Activated CD8-positive, alpha-beta T cell treated with anti-CD3 and anti-CD28 coated beads for 36 hours (primary cell): ENCODE results near the gene GNAI3. TPM values are rescaled to one million over a fixed set of nuclear protein-coding genes. Genes with fewer than 3 reads are reported as not detected.

Experiments used
- ATAC-seq: fragments of 200-7000 bp; cut with Tn5 transposase; one replicate; pipeline ENCODE4 v1.10.0; 2021; ENCODE audit warnings: mild to moderate bottlenecking, moderate library complexity
- CTCF ChIA-PET: fragments of 350-600 bp; sonication (Branson Sonifier 250); formaldehyde crosslinking; loops from one replicate; lab custom pipeline; 2021; ENCODE audit warnings: antibody characterized with exemption; lab: Charles Lee
- POLR2A ChIA-PET: fragments of 350-600 bp; sonication (Branson Sonifier 250); formaldehyde crosslinking; loops from one replicate; lab custom pipeline; 2021; ENCODE audit warnings: antibody characterized with exemption; lab: Charles Lee
- DNase-seq: peaks from one replicate; pipeline ENCODE4 v3.0.0-alpha.2; 2020
- H3K27ac Mint-ChIP-seq: one replicate; pipeline ENCODE4 v1.8.0; 2021; ENCODE audit warnings: mild to moderate bottlenecking, mixed read lengths
- H3K27me3 Mint-ChIP-seq: one replicate; pipeline ENCODE4 v1.8.0; 2021; ENCODE audit warnings: mixed read lengths
- H3K36me3 Mint-ChIP-seq: one replicate; pipeline ENCODE4 v1.8.0; 2021; ENCODE audit warnings: low read depth, mixed read lengths
- H3K4me1 Mint-ChIP-seq: one replicate; pipeline ENCODE4 v1.8.0; 2021; ENCODE audit warnings: low read depth, mixed read lengths
- H3K4me3 Mint-ChIP-seq: one replicate; pipeline ENCODE4 v1.8.0; 2021; ENCODE audit warnings: mild to moderate bottlenecking, moderate library complexity, mixed read lengths
- H3K9me3 Mint-ChIP-seq: one replicate; pipeline ENCODE4 v1.8.0; 2021; ENCODE audit warnings: mixed read lengths
- intact Hi-C: fragments of 100-400 bp; cut with micrococcal nuclease; formaldehyde crosslinking; loops from one replicate; pipeline ENCODE4 v1.10.0; 2022
- total RNA-seq, 2 experiments: library from RNA; stranded (reverse); gene quantifications; one replicate each; pipeline ENCODE4 v1.2.3, GENCODE V29; 2021
- TF ChIP-seq, protein P1 (sequence below): fragments of 200-600 bp; IDR thresholded peaks from one replicate; pipeline ENCODE4 v1.8.0; 2022; ENCODE audit warnings: antibody characterized with exemption, mild to moderate bottlenecking

Gene GNAI3
- total RNA-seq, 2 experiments from 2014 or later: 7.5 to 7.7 TPM

DNA sequence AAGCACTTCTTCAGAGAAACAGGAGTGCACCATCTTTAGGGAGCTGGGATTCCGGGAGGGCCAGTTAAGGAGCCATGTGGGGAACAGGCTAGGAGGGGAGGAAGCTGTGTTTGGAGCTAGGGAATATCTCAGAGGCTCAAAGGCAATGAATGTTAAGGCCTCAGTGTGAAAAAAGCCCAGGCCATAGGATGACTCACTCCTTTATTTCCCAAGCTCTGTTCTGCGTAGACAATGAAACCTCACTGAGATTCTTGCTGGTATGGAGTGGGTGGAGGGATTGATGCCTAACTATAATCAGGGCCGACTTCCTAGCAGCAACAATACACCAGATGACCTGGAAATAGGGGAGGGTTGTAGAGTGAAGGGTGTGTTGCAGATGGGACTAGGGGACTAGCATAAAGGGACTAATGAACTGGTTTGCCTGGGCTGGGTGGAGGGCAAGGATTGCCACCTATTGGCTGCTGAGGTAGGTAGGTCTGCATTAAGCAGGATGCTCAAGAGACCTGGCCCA lies 68.9 kb downstream of the GNAI3 start:
- TF ChIP-seq, protein P1, sequence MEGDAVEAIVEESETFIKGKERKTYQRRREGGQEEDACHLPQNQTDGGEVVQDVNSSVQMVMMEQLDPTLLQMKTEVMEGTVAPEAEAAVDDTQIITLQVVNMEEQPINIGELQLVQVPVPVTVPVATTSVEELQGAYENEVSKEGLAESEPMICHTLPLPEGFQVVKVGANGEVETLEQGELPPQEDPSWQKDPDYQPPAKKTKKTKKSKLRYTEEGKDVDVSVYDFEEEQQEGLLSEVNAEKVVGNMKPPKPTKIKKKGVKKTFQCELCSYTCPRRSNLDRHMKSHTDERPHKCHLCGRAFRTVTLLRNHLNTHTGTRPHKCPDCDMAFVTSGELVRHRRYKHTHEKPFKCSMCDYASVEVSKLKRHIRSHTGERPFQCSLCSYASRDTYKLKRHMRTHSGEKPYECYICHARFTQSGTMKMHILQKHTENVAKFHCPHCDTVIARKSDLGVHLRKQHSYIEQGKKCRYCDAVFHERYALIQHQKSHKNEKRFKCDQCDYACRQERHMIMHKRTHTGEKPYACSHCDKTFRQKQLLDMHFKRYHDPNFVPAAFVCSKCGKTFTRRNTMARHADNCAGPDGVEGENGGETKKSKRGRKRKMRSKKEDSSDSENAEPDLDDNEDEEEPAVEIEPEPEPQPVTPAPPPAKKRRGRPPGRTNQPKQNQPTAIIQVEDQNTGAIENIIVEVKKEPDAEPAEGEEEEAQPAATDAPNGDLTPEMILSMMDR: no peak
- intact Hi-C loops: no loop called here
- ATAC-seq (no peak), DNase-seq (no peak)
- Mint-ChIP-seq H3K9me3 (no peaks in the 10 kb centered on the region), H3K4me3 (no peak overlapping the region), H3K4me1 (peaks cover 37% of the 10 kb centered on the region), H3K36me3 (peaks cover 9% of the 10 kb centered on the region), H3K27ac (no peak overlapping the region), H3K27me3 (no peaks in the 10 kb centered on the region)
- ChIA-PET CTCF (interaction anchor here (0.6 to 7.8 kb wide), 9 partner anchors 13 to 367 kb away, joined by 3 to 71 read pairs (median 6); partner anchors contain the start of genes AHCYL1 and CYB561D1), POLR2A (interaction anchor here (0.9 kb wide), 1 partner anchor 69 kb away, joined by 3 read pairs; the partner anchor contains the start of gene GNAI3)

DNA sequence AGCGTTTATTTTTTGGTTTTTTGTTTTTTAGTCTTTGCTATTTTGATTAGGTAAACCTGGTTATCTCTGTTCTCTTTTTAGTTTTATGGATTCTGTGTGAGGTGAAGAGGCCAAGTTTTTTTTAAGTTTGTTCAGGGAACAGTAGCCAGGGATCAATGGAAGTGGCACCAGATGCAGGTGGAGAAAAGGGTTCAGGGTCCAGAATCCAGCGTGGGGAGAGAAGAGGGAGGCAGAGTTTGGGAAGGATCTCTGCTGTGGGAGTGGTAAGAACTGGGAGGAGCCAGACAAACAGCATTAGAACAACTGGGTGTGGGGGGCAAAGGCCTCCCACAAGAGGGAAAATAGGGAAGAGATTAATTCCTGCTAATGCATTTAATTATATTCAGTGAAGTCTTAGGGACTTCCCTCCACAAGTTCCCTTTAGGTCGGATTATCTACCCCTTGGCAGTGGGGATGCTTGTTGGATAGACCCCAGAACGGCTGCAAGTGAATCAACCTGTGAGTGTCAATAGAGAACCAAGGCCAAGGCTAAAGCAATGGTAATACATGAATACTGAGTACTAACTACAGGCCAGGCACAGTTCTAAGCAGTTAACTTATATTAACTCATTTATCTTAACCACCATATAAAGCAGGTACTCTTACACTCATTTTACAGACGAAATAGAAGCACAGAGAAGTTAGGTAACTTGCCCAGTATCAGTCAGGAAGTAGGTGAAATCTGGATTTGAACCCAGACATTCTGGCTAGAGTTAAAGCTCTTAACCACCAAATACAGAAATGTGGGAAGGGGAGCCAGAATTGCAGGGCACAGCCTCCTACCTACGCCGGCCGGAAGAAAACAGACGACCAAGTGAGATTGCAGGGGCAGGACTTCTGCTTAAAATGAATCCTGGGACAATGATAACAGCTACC lies 70.5 kb downstream of the GNAI3 start:
- no peak for DNase-seq
- TF ChIP-seq, protein P1: no peak
- Mint-ChIP-seq H3K36me3 (peaks cover 9% of the 10 kb centered on the region), H3K4me1 (peaks cover 51% of the 10 kb centered on the region), H3K27me3 (no peaks in the 10 kb centered on the region), H3K9me3 (no peaks in the 10 kb centered on the region), H3K27ac (peak overlapping the region; percentile 93), H3K4me3 (peak overlapping the region; percentile 88)
- ATAC-seq: no peak
- intact Hi-C loops: no loop called here
- CTCF ChIA-PET: interaction anchor here (1.0 to 5.9 kb wide), 7 partner anchors 11 to 366 kb away, joined by 3 to 33 read pairs (median 9); partner anchors contain the start of gene AHCYL1
- POLR2A ChIA-PET: interaction anchor here (0.8 to 3.8 kb wide), 11 partner anchors 10 to 295 kb away, joined by 3 to 26 read pairs (median 4); partner anchors contain the start of gene GNAI3

GRCh38 chr1:109619576-109620400 lies 71.4 kb downstream of the GNAI3 start, which contains the start of the genes AMPD2 and GNAT2:
Gene AMPD2 (plus strand): TSS chr1:109619837. CDS start chr1:109621176, 1,339 bp downstream.
Gene GNAT2 (minus strand): TSS chr1:109619616. CDS start chr1:109612870, 6,746 bp downstream.
- Mint-ChIP-seq H3K27ac (peak within 1 kb of the TSS; percentile 93), H3K4me1 (peaks cover 58% of the 10 kb centered on the region), H3K9me3 (no peaks in the 10 kb centered on the region), H3K36me3 (peaks cover 9% of the 10 kb centered on the region), H3K4me3 (peak within 1 kb of the TSS; percentile 88), H3K27me3 (no peaks in the 10 kb centered on the region)
- peak; percentile 85 for DNase-seq
- CTCF ChIA-PET: interaction anchor here (1.0 to 5.9 kb wide), 9 partner anchors 10 to 365 kb away, joined by 3 to 33 read pairs (median 6); partner anchors contain the start of genes AHCYL1 and GNAI3
- POLR2A ChIA-PET: interaction anchor here (0.6 to 3.8 kb wide), 16 partner anchors 9 to 528 kb away, joined by 3 to 26 read pairs (median 4); partner anchors contain the start of gene GNAI3
- intact Hi-C loops: loop anchor here (5.0 kb wide), 1 partner anchor 72 kb away; the partner anchor contains the start of gene GNAI3
- ATAC-seq: peak; percentile 51
- TF ChIP-seq, protein P1: no peak

DNA sequence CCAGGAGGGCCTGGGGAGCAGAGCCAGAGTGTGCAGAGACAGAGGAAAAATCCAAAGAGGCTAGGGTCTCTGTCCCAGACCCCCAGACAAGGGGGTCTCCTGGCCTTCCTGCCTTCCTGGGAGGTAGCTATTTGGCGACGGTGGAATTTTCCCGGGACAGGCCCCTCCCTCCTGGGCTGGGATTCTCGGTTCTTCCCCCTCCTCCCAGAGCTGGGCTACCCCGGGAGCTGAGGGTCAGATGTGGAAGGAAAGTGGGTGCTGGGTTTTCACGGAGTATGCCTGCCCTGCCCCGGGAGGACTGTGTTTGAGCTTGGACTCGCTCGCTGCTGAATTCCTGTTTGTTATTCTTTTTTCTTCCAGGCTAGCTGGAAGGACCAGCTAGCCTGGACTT lies 72.0 kb downstream of the GNAI3 start:
- intact Hi-C loops: loop anchor here (5.0 kb wide), 1 partner anchor 73 kb away; the partner anchor contains the start of gene GNAI3
- ChIA-PET CTCF (interaction anchor here (0.6 to 5.9 kb wide), 9 partner anchors 9 to 364 kb away, joined by 3 to 33 read pairs (median 6); partner anchors contain the start of genes AHCYL1 and GNAI3), POLR2A (interaction anchor here (0.6 to 3.8 kb wide), 11 partner anchors 12 to 528 kb away, joined by 3 to 26 read pairs (median 4); partner anchors contain the start of gene GNAI3)
- H3K27me3 Mint-ChIP-seq: no peaks in the 10 kb centered on the region
- TF ChIP-seq, protein P1: no peak
- peak overlapping the region; percentile 88 for H3K4me3 Mint-ChIP-seq
- DNase-seq (no peak), ATAC-seq (peak; percentile 2)
- H3K9me3 Mint-ChIP-seq: no peaks in the 10 kb centered on the region
- peaks cover 59% of the 10 kb centered on the region for H3K4me1 Mint-ChIP-seq
- H3K36me3 Mint-ChIP-seq: peaks cover 9% of the 10 kb centered on the region
- peak overlapping the region; percentile 93 for H3K27ac Mint-ChIP-seq
